H1 (cell line): ENCODE measurements around the gene PAX7. TPM values are rescaled to one million over a fixed set of nuclear protein-coding genes. Genes with fewer than 3 reads are reported as not detected.

Experiments
- ASH2L ChIP-seq: fragments of 200-600, 300-600 bp; sonication (generic); IDR thresholded peaks from one replicate; pipeline ENCODE4 v1.7.1; 2017; ENCODE audit warnings: low read length
- CHD7 ChIP-seq: fragments of 300-600 bp; sonication (generic); IDR thresholded peaks from 2 replicates; pipeline ENCODE4 v1.7.1; 2012; ENCODE audit warnings: low read length, moderate library complexity, mild to moderate bottlenecking, inconsistent platforms; ENCODE audit not compliant: insufficient replicate concordance
- CTCF ChIP-seq, 3 experiments: IDR thresholded peaks; 1 replicate in 2 of 3; 2 replicates in 1 of 3; pipeline versions ENCODE4 v1.5.1 to v1.6.1; 2011; ENCODE audit warnings: low read length in 3 of 3, mild to moderate bottlenecking in 3 of 3, inconsistent platforms in 2 of 3, low read depth in 1 of 3, moderate library complexity in 1 of 3; ENCODE audit not compliant: insufficient read depth in 1 of 3; ENCODE audit errors: control extremely low read depth in 1 of 3
- HDAC6 ChIP-seq: IDR thresholded peaks from one replicate; pipeline ENCODE4 v1.7.1; 2012; ENCODE audit warnings: low read depth, mild to moderate bottlenecking, inconsistent platforms, low read length, moderate library complexity
- PHF8 ChIP-seq: fragments of 200-600 bp; sonication (generic); conservative IDR thresholded peaks from 2 replicates; pipeline ENCODE4 v1.7.1; 2012; ENCODE audit warnings: low read depth, mild to moderate bottlenecking, inconsistent platforms, low read length, moderate library complexity
- SAP30 ChIP-seq: fragments of 300-600 bp; sonication (generic); IDR thresholded peaks from 2 replicates; pipeline ENCODE4 v1.7.1; 2012; ENCODE audit warnings: low read length, moderate library complexity, mild to moderate bottlenecking, inconsistent platforms; ENCODE audit not compliant: insufficient read depth, insufficient replicate concordance
- SP1 ChIP-seq: IDR thresholded peaks from 2 replicates; pipeline ENCODE4 v1.6.1; 2011; ENCODE audit warnings: low read depth, low read length
- SP2 ChIP-seq: IDR thresholded peaks from 2 replicates; pipeline ENCODE4 v1.6.1; 2012; ENCODE audit warnings: mild to moderate bottlenecking, low read length, inconsistent platforms
- polyA plus RNA-seq, 7 experiments: library from polyadenylated mRNA; depleted of rRNA in 3 of 7; stranded (reverse) in 5 of 7; unstranded in 2 of 7; fragments of >200 nt in 5 of 7; fragments of 200-250 nt in 2 of 7; gene quantifications; 1 replicate in 5 of 7; 2 replicates in 1 of 7; 4 replicates in 1 of 7; pipeline versions ENCODE4 v1.2.1 to v1.2.3, GENCODE V29; 2011 to 2013; ENCODE audit warnings: missing spikeins in 2 of 7, mixed read lengths in 2 of 7
- total RNA-seq: library from RNA; stranded (reverse); fragmentation: NEBNext Ultra II Directional; extraction: Animal tissue kit (Norgen Biotek cat#: 25700); gene quantifications from 2 replicates; pipeline ENCODE4 v1.2.1, GENCODE V29; 2021

Gene PAX7
- total and polyA plus RNA-seq, 2 of the 8 experiments (the other 6 are each of a cell fraction or from before 2014, with no cell fraction given), result not detected

GRCh38 chr1:18673976-18674375, 43.3 kb downstream of the PAX7 start (continued):
- TF ChIP-seq SP2 (no peak), CHD7 (no peak), SAP30 (no peak), PHF8 (no peak), SP1 (no peak), ASH2L (no peak), HDAC6 (no peak), CTCF (IDR thresholded peaks at IDR 0.05; ENCODE audit: control extremely low read depth in 1 of 3, insufficient read depth in 1 of 3, low read depth in 1 of 3, low read length in 3 of 3) (peak in 2 of 3 experiments; percentile 23 to 28; a peak in 3 of 4 replicates)
